H1 (cell line): Measurements from ENCODE around the gene RAPGEF1. TPM values are rescaled to one million over a fixed set of nuclear protein-coding genes. Genes with fewer than 3 reads are reported as not detected.

ENCODE experiments used
- CTCF ChIA-PET: fragments of 300-600 bp; sonication (Branson Sonifier 250); formaldehyde crosslinking; loops from one replicate; lab custom pipeline; 2021; ENCODE audit not compliant: partially characterized antibody; lab: Charles Lee
- POLR2A ChIA-PET: fragments of 300-600 bp; sonication (Branson Sonifier 250); formaldehyde crosslinking; loops from one replicate; lab custom pipeline; 2021; ENCODE audit warnings: inconsistent platforms; ENCODE audit not compliant: partially characterized antibody; lab: Charles Lee
- DNase-seq, 2 experiments: peaks; one replicate each; pipeline versions ENCODE4 v3.0.0 to v3.0.0-alpha.2; 2010 to 2022; ENCODE audit warnings: low spot score in 2 of 2, low read depth in 1 of 2, mixed read lengths in 1 of 2
- FAIRE-seq: peaks from 2 replicates; lab custom pipeline; 2011; peaks lifted over from hg19 to GRCh38; lab: Jason Lieb, UNC
- H2AFZ ChIP-seq: 2 replicates; pipeline ENCODE4 v1.8.1; 2012; ENCODE audit warnings: low read length, inconsistent platforms
- H2AK5ac ChIP-seq: 2 replicates; pipeline ENCODE4 v1.6.1; 2013; ENCODE audit warnings: low read depth, low read length
- H2BK120ac ChIP-seq: replicated peaks from 2 replicates; pipeline ENCODE3; 2013; ENCODE audit warnings: low read depth, low read length, inconsistent platforms
- H2BK12ac ChIP-seq: 2 replicates; pipeline ENCODE4 v1.6.1; 2013; ENCODE audit warnings: low read depth, low read length
- H2BK15ac ChIP-seq: 2 replicates; pipeline ENCODE4 v1.6.1; 2013; ENCODE audit warnings: low read length
- H2BK20ac ChIP-seq: 2 replicates; pipeline ENCODE4 v1.6.1; 2013; ENCODE audit warnings: low read length
- H2BK5ac ChIP-seq: 2 replicates; pipeline ENCODE4 v1.6.1; 2013; ENCODE audit warnings: low read depth, low read length
- H3K14ac ChIP-seq: 2 replicates; pipeline ENCODE4 v1.6.1; 2013; ENCODE audit warnings: inconsistent platforms; ENCODE audit not compliant: insufficient read length
- H3K18ac ChIP-seq: 2 replicates; pipeline ENCODE4 v1.6.1; 2013; ENCODE audit warnings: low read length; ENCODE audit errors: extremely low read depth
- H3K23ac ChIP-seq: 2 replicates; pipeline ENCODE4 v1.6.1; 2013; ENCODE audit warnings: inconsistent platforms; ENCODE audit not compliant: insufficient read length
- H3K23me2 ChIP-seq: 2 replicates; pipeline ENCODE4 v1.6.1; 2013; ENCODE audit warnings: low read depth, low read length
- H3K27ac ChIP-seq: 2 replicates; pipeline ENCODE4 v1.6.1; 2011; ENCODE audit warnings: low read depth, low read length, inconsistent platforms
- H3K27me3 ChIP-seq, 4 experiments: replicated peaks in 1 of 4; 1 replicate in 1 of 4; 2 replicates in 3 of 4; pipeline versions ENCODE4 v1.6.1 to v1.8.1; 2011 to 2013; ENCODE audit warnings: low read length in 3 of 4, mild to moderate bottlenecking in 3 of 4, inconsistent platforms in 2 of 4, mixed read lengths in 2 of 4, moderate library complexity in 1 of 4; ENCODE audit not compliant: control insufficient read depth in 3 of 4, insufficient read depth in 3 of 4; ENCODE audit errors: extremely low read depth in 1 of 4
- H3K36me3 ChIP-seq, 4 experiments: 2 replicates each; pipeline versions ENCODE4 v1.6.1 to v1.8.1; 2011 to 2013; ENCODE audit warnings: mild to moderate bottlenecking in 4 of 4, low read length in 3 of 4, moderate library complexity in 2 of 4, control low read depth in 1 of 4, inconsistent platforms in 1 of 4; ENCODE audit not compliant: insufficient read depth in 4 of 4, control insufficient read depth in 2 of 4
- H3K4ac ChIP-seq: replicated peaks from 2 replicates; pipeline ENCODE3; 2013; ENCODE audit warnings: low read length, low read depth, mixed read lengths, inconsistent platforms; ENCODE audit not compliant: insufficient read length
- H3K4me1 ChIP-seq, 4 experiments: replicated peaks in 1 of 4; 1 replicate in 1 of 4; 2 replicates in 3 of 4; pipeline versions ENCODE4 v1.6.1 to v1.8.1; 2011 to 2013; ENCODE audit warnings: low read length in 3 of 4, inconsistent platforms in 2 of 4, mixed read lengths in 1 of 4; ENCODE audit not compliant: insufficient read depth in 4 of 4, control insufficient read depth in 3 of 4
- H3K4me2 ChIP-seq, 2 experiments: 2 replicates each; pipeline versions ENCODE4 v1.6.1 to v1.8.1; 2011 to 2013; ENCODE audit warnings: low read depth in 2 of 2, low read length in 2 of 2, control low read depth in 1 of 2, inconsistent platforms in 1 of 2, mild to moderate bottlenecking in 1 of 2; ENCODE audit not compliant: insufficient read depth in 1 of 2
- H3K4me3 ChIP-seq, 4 experiments: fragments of 200-600, 300-600 bp in 1 of 4; sonication (generic), shearing (Covaris generic), sonication (Bioruptor Twin) in 1 of 4; 2 replicates each; pipeline versions ENCODE4 v1.5.1 to v1.8.1; 2011 to 2016; ENCODE audit warnings: low read length in 4 of 4, low read depth in 3 of 4, control low read depth in 2 of 4, inconsistent platforms in 2 of 4, mild to moderate bottlenecking in 2 of 4, mixed read lengths in 1 of 4, moderate library complexity in 1 of 4; ENCODE audit not compliant: insufficient read depth in 2 of 4; ENCODE audit errors: extremely low read depth in 1 of 4
- H3K56ac ChIP-seq: replicated peaks from 2 replicates; pipeline ENCODE3; 2013; ENCODE audit warnings: low read depth, mild to moderate bottlenecking, mixed read lengths, low read length, inconsistent platforms; ENCODE audit not compliant: insufficient read length
- H3K79me1 ChIP-seq: 2 replicates; pipeline ENCODE4 v1.6.1; 2013; ENCODE audit warnings: low read depth, low read length, control low read depth
- H3K79me2 ChIP-seq, 2 experiments: 2 replicates each; pipeline versions ENCODE4 v1.6.1 to v1.8.1; 2012 to 2013; ENCODE audit warnings: low read length in 2 of 2, mild to moderate bottlenecking in 2 of 2, inconsistent platforms in 1 of 2; ENCODE audit not compliant: insufficient read depth in 2 of 2, control insufficient read depth in 1 of 2
- H3K9ac ChIP-seq, 4 experiments: replicated peaks in 1 of 4; 1 replicate in 1 of 4; 2 replicates in 3 of 4; pipeline versions ENCODE4 v1.6.1 to v1.8.1; 2011 to 2013; ENCODE audit warnings: low read depth in 3 of 4, low read length in 3 of 4, control low read depth in 2 of 4, mild to moderate bottlenecking in 2 of 4, moderate library complexity in 2 of 4, inconsistent platforms in 1 of 4; ENCODE audit errors: extremely low read depth in 1 of 4
- H3K9me3 ChIP-seq, 2 experiments: 2 replicates each; pipeline versions ENCODE4 v1.6.1 to v1.8.1; 2012 to 2013; ENCODE audit warnings: mild to moderate bottlenecking in 2 of 2, moderate library complexity in 2 of 2, control low read depth in 1 of 2, inconsistent platforms in 1 of 2, low read depth in 1 of 2, low read length in 1 of 2, mixed read lengths in 1 of 2; ENCODE audit not compliant: insufficient read depth in 2 of 2
- H4K20me1 ChIP-seq, 2 experiments: replicated peaks in 1 of 2; 2 replicates each; pipeline versions ENCODE3 to v1.8.1; 2011 to 2013; ENCODE audit warnings: inconsistent platforms in 2 of 2, low read length in 2 of 2, mild to moderate bottlenecking in 1 of 2; ENCODE audit not compliant: insufficient read depth in 2 of 2, control insufficient read depth in 1 of 2
- H4K5ac ChIP-seq: 2 replicates; pipeline ENCODE4 v1.6.1; 2013; ENCODE audit warnings: low read length, low read depth, mixed read lengths, inconsistent platforms; ENCODE audit not compliant: insufficient read length
- H4K8ac ChIP-seq: 2 replicates; pipeline ENCODE4 v1.8.0; 2013; ENCODE audit warnings: mild to moderate bottlenecking, moderate library complexity, low read length, inconsistent platforms; ENCODE audit not compliant: insufficient read depth; ENCODE audit errors: extremely low read depth
- H4K91ac ChIP-seq: replicated peaks from 2 replicates; pipeline ENCODE3; 2013; ENCODE audit warnings: low read length, mixed read lengths, inconsistent platforms; ENCODE audit not compliant: insufficient read length
- CBX5 ChIP-seq: fragments of 300-800, 300-1000 bp; sonication (generic); IDR thresholded peaks from 2 replicates; pipeline ENCODE4 v1.7.1; 2016; ENCODE audit warnings: antibody characterized with exemption, low read length, low read depth
- CEBPB ChIP-seq: IDR thresholded peaks from 2 replicates; pipeline ENCODE4 v1.6.1; 2012; ENCODE audit warnings: low read depth, low read length
- MAFK ChIP-seq: IDR thresholded peaks from 2 replicates; pipeline ENCODE4 v1.6.1; 2012; ENCODE audit warnings: low read depth, mild to moderate bottlenecking, improper control_type of control experiment, low read length
- POU5F1 ChIP-seq: IDR thresholded peaks from 2 replicates; pipeline ENCODE4 v1.6.1; 2011; ENCODE audit warnings: low read depth, mild to moderate bottlenecking, low read length, moderate library complexity
- SIRT6 ChIP-seq: IDR thresholded peaks from one replicate; pipeline ENCODE4 v1.7.1; 2012; ENCODE audit warnings: low read length, inconsistent platforms
- TAF1 ChIP-seq: IDR thresholded peaks from 2 replicates; pipeline ENCODE4 v1.6.1; 2011; ENCODE audit warnings: mild to moderate bottlenecking, low read depth, low read length
- TAF7 ChIP-seq: optimal IDR thresholded peaks from 2 replicates; pipeline ENCODE3; 2011; ENCODE audit warnings: low read depth, mild to moderate bottlenecking, inconsistent platforms, low read length, moderate library complexity, borderline replicate concordance
- WGBS, 2 experiments: shearing (Covaris generic) in 1 of 2; methylation state at CpG; one replicate each; pipeline versions ENCODE4 v1.1.6 to v1.1.7; 2013 to 2015; ENCODE audit warnings: low lambda C conversion rate in 2 of 2, mixed read lengths in 2 of 2, inconsistent platforms in 1 of 2, low coverage in 1 of 2, missing lambda C conversion rate in 1 of 2; ENCODE audit not compliant: insufficient replicate concordance in 2 of 2, insufficient coverage in 1 of 2, insufficient read length in 1 of 2; ENCODE audit errors: extremely low coverage in 1 of 2, missing lambda C conversion rate in 1 of 2; 5-methylcytosine and 5-hydroxymethylcytosine counted together
- polyA plus RNA-seq, 7 experiments: library from polyadenylated mRNA; depleted of rRNA in 3 of 7; stranded (reverse) in 5 of 7; unstranded in 2 of 7; fragments of >200 nt in 5 of 7; fragments of 200-250 nt in 2 of 7; gene quantifications; 1 replicate in 5 of 7; 2 replicates in 1 of 7; 4 replicates in 1 of 7; pipeline versions ENCODE4 v1.2.1 to v1.2.3, GENCODE V29; 2011 to 2013; ENCODE audit warnings: missing spikeins in 2 of 7, mixed read lengths in 2 of 7
- total RNA-seq: library from RNA; stranded (reverse); fragmentation: NEBNext Ultra II Directional; extraction: Animal tissue kit (Norgen Biotek cat#: 25700); gene quantifications from 2 replicates; pipeline ENCODE4 v1.2.1, GENCODE V29; 2021
- TF ChIP-seq, protein P1 (sequence below): IDR thresholded peaks from 2 replicates; pipeline ENCODE4 v1.6.1; 2012; ENCODE audit warnings: inconsistent platforms
- TF ChIP-seq, protein P2 (sequence below): IDR thresholded peaks from 2 replicates; pipeline ENCODE4 v1.6.1; 2012; ENCODE audit warnings: inconsistent platforms
- TF ChIP-seq, protein P3 (sequence below): IDR thresholded peaks from 2 replicates; pipeline ENCODE4 v1.6.1; 2011; ENCODE audit warnings: low read depth, mild to moderate bottlenecking, low read length; ENCODE audit not compliant: insufficient read depth

RAPGEF1 gene
- total and polyA plus RNA-seq, 2 of the 8 experiments (the other 6 are each of a cell fraction or from before 2014, with no cell fraction given) = 29.7 to 78.9 TPM

DNA sequence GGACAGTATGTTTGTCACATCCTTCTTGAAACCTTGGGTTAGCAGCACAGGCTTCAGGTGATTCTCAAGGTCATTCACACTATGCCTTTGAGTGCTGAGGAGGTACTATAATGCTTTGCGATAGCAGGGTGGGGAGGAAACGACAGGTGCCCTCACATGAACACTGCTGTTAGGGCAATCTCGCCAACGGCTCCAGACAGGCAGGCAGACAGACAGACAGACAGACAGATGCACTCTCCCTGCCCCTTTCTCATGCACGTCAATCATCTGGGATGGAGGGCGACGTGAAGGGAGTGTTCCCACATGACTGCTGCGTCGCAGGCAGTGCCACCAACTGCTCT, 82.9 kb downstream of the RAPGEF1 start:
- H2BK20ac ChIP-seq = no peak overlapping the region
- no peak overlapping the region for H3K23ac ChIP-seq
- no peak overlapping the region for H2AK5ac ChIP-seq
- TF ChIP-seq, protein P1, sequence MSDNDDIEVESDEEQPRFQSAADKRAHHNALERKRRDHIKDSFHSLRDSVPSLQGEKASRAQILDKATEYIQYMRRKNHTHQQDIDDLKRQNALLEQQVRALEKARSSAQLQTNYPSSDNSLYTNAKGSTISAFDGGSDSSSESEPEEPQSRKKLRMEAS = no peak
- TF ChIP-seq CBX5 = no peak
- TF ChIP-seq POU5F1 = no peak
- TF ChIP-seq TAF7 = no peak
- TF ChIP-seq, protein P2, sequence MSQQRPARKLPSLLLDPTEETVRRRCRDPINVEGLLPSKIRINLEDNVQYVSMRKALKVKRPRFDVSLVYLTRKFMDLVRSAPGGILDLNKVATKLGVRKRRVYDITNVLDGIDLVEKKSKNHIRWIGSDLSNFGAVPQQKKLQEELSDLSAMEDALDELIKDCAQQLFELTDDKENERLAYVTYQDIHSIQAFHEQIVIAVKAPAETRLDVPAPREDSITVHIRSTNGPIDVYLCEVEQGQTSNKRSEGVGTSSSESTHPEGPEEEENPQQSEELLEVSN = no peak
- TF ChIP-seq MAFK = no peak
- TF ChIP-seq SIRT6 = no peak
- TF ChIP-seq, protein P3, sequence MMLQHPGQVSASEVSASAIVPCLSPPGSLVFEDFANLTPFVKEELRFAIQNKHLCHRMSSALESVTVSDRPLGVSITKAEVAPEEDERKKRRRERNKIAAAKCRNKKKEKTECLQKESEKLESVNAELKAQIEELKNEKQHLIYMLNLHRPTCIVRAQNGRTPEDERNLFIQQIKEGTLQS = no peak
- TF ChIP-seq TAF1 = no peak
- TF ChIP-seq CEBPB = no peak

More for the DNA sequence above, 82.9 kb downstream of the RAPGEF1 start:
- no peak overlapping the region for H3K56ac ChIP-seq
- no peak overlapping the region for H2BK120ac ChIP-seq
- H4K20me1 ChIP-seq = peaks cover 0 to 2% of the 10 kb centered on the region in 2 experiments
- DNase-seq (no peak), FAIRE-seq (no peak)
- no peak overlapping the region for H2BK5ac ChIP-seq
- H3K9me3 ChIP-seq = no peaks in the 10 kb centered on the region
- H3K4me1 ChIP-seq = peaks cover 5 to 14% (median 11%) of the 10 kb centered on the region in 4 experiments
- H3K4ac ChIP-seq = no peak overlapping the region
- H3K27me3 ChIP-seq = no peaks in the 10 kb centered on the region
- ChIA-PET CTCF (interaction anchor here (1.1 kb wide), 1 partner anchor 68 kb away, joined by 3 read pairs; no protein-coding TSS in a partner anchor), POLR2A (interaction anchor here (1.6 kb wide), 1 partner anchor 9 kb away, joined by 3 read pairs; no protein-coding TSS in a partner anchor)
- H2BK15ac ChIP-seq = no peak overlapping the region
- peaks cover 4% of the 10 kb centered on the region for H3K79me1 ChIP-seq
- H4K8ac ChIP-seq = no peak overlapping the region
- no peak overlapping the region for H2BK12ac ChIP-seq
- H3K23me2 ChIP-seq = no peaks in the 10 kb centered on the region
- peaks cover 0 to 51% of the 10 kb centered on the region in 2 experiments; a peak in 2 of 4 replicates for H3K79me2 ChIP-seq
- no peak overlapping the region for H3K9ac ChIP-seq
- peak overlapping the region; percentile 39 for H4K91ac ChIP-seq
- H3K18ac ChIP-seq = no peak overlapping the region
- no peak overlapping the region for H4K5ac ChIP-seq
- no peak overlapping the region for H3K14ac ChIP-seq
- H3K4me2 ChIP-seq = no peak overlapping the region
- H3K36me3 ChIP-seq = no peaks in the 10 kb centered on the region
- 91% methylated on average over 9 of the region's 9 CpGs; no CpG with 5 or more reads in 1 of the 2 experiments for WGBS, 2 experiments
- H2AFZ ChIP-seq = no peak overlapping the region
- no peak overlapping the region for H3K4me3 ChIP-seq
- no peak overlapping the region for H3K27ac ChIP-seq
